Common myeloid progenitor, CD34-positive (primary cell): ENCODE measurements around the gene CGA.

Experiments
- CTCF ChIA-PET: fragments of 350-600 bp; sonication (Branson Sonifier 250); formaldehyde crosslinking; loops from one replicate; lab custom pipeline; 2021; ENCODE audit warnings: antibody characterized with exemption; lab: Charles Lee
- POLR2A ChIA-PET: fragments of 350-600 bp; sonication (Branson Sonifier 250); formaldehyde crosslinking; loops from one replicate; lab custom pipeline; 2021; ENCODE audit warnings: antibody characterized with exemption; lab: Charles Lee
- DNase-seq, 3 donors: peaks; one replicate each; pipeline versions ENCODE4 v3.0.0 to v3.0.0-alpha.2; 2013
- H3K27ac ChIP-seq, 2 experiments: 1 replicate in 1 of 2; 2 replicates in 1 of 2; pipeline ENCODE4 v1.7.0; 2013; ENCODE audit warnings: inconsistent platforms in 2 of 2, low read length in 2 of 2, mild to moderate bottlenecking in 2 of 2, low read depth in 1 of 2, moderate library complexity in 1 of 2; ENCODE audit not compliant: severe bottlenecking in 2 of 2, insufficient read depth in 1 of 2, poor library complexity in 1 of 2
- H3K27me3 ChIP-seq, 5 experiments: replicated peaks in 2 of 5; 1 replicate in 3 of 5; 2 replicates in 2 of 5; pipeline versions ENCODE4 v1.6.1 to v1.7.0; 2013; ENCODE audit warnings: low read length in 4 of 5, mild to moderate bottlenecking in 2 of 5, moderate library complexity in 2 of 5, inconsistent platforms in 1 of 5; ENCODE audit not compliant: insufficient read depth in 5 of 5, control insufficient read depth in 4 of 5
- H3K36me3 ChIP-seq, 4 experiments: 1 replicate in 2 of 4; 2 replicates in 2 of 4; pipeline versions ENCODE4 v1.6.1 to v1.7.0; 2013; ENCODE audit warnings: low read length in 3 of 4, control low read depth in 1 of 4, mild to moderate bottlenecking in 1 of 4; ENCODE audit not compliant: control insufficient read depth in 4 of 4, insufficient read depth in 4 of 4
- H3K4me1 ChIP-seq, 4 experiments: 1 replicate in 3 of 4; 2 replicates in 1 of 4; pipeline versions ENCODE4 v1.6.1 to v1.7.1; 2013; ENCODE audit warnings: low read length in 3 of 4, mild to moderate bottlenecking in 3 of 4, control low read depth in 1 of 4, inconsistent platforms in 1 of 4, moderate library complexity in 1 of 4; ENCODE audit not compliant: control insufficient read depth in 4 of 4, insufficient read depth in 4 of 4; ENCODE audit errors: control extremely low read depth in 1 of 4
- H3K4me3 ChIP-seq, 7 experiments: 1 replicate in 4 of 7; 2 replicates in 3 of 7; pipeline versions ENCODE4 v1.5.1 to v1.7.0; 2013; ENCODE audit warnings: mild to moderate bottlenecking in 7 of 7, low read length in 6 of 7, moderate library complexity in 6 of 7, inconsistent platforms in 2 of 7, low read depth in 2 of 7, control low read depth in 1 of 7; ENCODE audit not compliant: insufficient read depth in 4 of 7, control insufficient read depth in 1 of 7; ENCODE audit errors: extremely low read depth in 1 of 7
- H3K9me3 ChIP-seq, 5 experiments: 1 replicate in 4 of 5; 2 replicates in 1 of 5; pipeline versions ENCODE4 v1.6.1 to v1.7.1; 2013; ENCODE audit warnings: low read length in 4 of 5, mild to moderate bottlenecking in 2 of 5, inconsistent platforms in 1 of 5, low read depth in 1 of 5, moderate library complexity in 1 of 5; ENCODE audit not compliant: control insufficient read depth in 4 of 5, insufficient read depth in 2 of 5; ENCODE audit errors: control extremely low read depth in 1 of 5
- WGBS: methylation state at CpG from one replicate; pipeline ENCODE4 v1.1.5; 2013; ENCODE audit not compliant: insufficient coverage; 5-methylcytosine and 5-hydroxymethylcytosine counted together

The CGA gene

GRCh38 chr6:87103977-87104601, 9.2 kb upstream of the CGA start:
- no peaks in the 10 kb centered on the region for H3K36me3 ChIP-seq
- ChIA-PET POLR2A (no interaction called here), CTCF (interaction anchor here (1.0 kb wide), 1 partner anchor 12 kb away, joined by 3 read pairs; no protein-coding TSS in a partner anchor)
- WGBS: 100% methylated on average over 4 of the region's 4 CpGs
- no peaks in the 10 kb centered on the region for H3K9me3 ChIP-seq
- no peak overlapping the region for H3K4me3 ChIP-seq
- no peaks in the 10 kb centered on the region for H3K27me3 ChIP-seq
- H3K27ac ChIP-seq: no peak overlapping the region
- H3K4me1 ChIP-seq: peaks cover 0 to 4% (median 1%) of the 10 kb centered on the region in 4 experiments
- peak in 2 of 3 donors; percentile 40 to 60 for DNase-seq

- H3K27ac ChIP-seq: no peak overlapping the region
- ChIA-PET CTCF (no interaction called here), POLR2A (no interaction called here)
- no peak overlapping the region for H3K4me3 ChIP-seq
- H3K36me3 ChIP-seq: no peaks in the 10 kb centered on the region
- peaks cover 0 to 4% (median 1%) of the 10 kb centered on the region in 4 experiments for H3K4me1 ChIP-seq
- no peaks in the 10 kb centered on the region for H3K27me3 ChIP-seq
- no CpG with 5 or more reads among the region's 1 CpG for WGBS
- DNase-seq: peak in 2 of 3 donors; percentile 55 to 74
- H3K9me3 ChIP-seq: no peaks in the 10 kb centered on the region
These were observed 7.3 kb upstream of the CGA start for GRCh38 chr6:87102151-87102621.

GRCh38 chr6:87101067-87101466, 6.2 kb upstream of the CGA start:
- H3K9me3 ChIP-seq: no peaks in the 10 kb centered on the region
- H3K36me3 ChIP-seq: no peaks in the 10 kb centered on the region
- no peak overlapping the region for H3K4me3 ChIP-seq
- H3K4me1 ChIP-seq: peaks cover 0 to 4% (median 1%) of the 10 kb centered on the region in 4 experiments
- H3K27me3 ChIP-seq: no peaks in the 10 kb centered on the region
- DNase-seq: no peak
- CTCF ChIA-PET: interaction anchor here (1.4 kb wide), 1 partner anchor 16 kb away, joined by 3 read pairs; no protein-coding TSS in a partner anchor
- POLR2A ChIA-PET: no interaction called here
- WGBS: 100% methylated on average over 2 of the region's 2 CpGs
- H3K27ac ChIP-seq: no peak overlapping the region

GRCh38 chr6:87100216-87100615, 5.3 kb upstream of the CGA start:
- Histone ChIP-seq H3K27me3 (no peaks in the 10 kb centered on the region), H3K36me3 (no peaks in the 10 kb centered on the region), H3K4me3 (no peak overlapping the region), H3K9me3 (no peaks in the 10 kb centered on the region), H3K27ac (no peak overlapping the region), H3K4me1 (peaks cover 0 to 4% (median 1%) of the 10 kb centered on the region in 4 experiments)
- ChIA-PET POLR2A (no interaction called here), CTCF (interaction anchor here (1.4 to 1.5 kb wide), 3 partner anchors 15 to 39 kb away, joined by 3 to 6 read pairs (median 3); no protein-coding TSS in a partner anchor)
- WGBS: 100% methylated on average over 2 of the region's 3 CpGs
- DNase-seq: no peak

DNA sequence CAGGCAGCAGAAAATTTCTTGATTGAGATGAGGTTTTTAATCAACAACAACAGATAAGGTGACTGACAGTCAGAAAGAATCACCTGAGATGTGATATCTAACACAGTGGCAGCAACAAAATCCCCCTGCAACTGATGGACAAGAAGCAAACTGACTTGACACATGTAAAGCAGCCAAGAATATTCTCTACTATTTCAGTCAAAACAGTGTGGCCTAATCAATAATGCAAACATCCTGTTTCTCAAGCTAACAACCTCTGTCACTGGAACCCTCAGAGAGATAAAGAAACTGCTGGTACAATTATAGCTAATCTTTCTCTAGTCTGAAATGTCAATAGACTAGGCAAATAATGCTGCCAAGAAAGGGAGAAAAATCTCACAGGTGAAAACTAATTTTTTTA, 4.6 kb upstream of the CGA start:
- CTCF ChIA-PET: interaction anchor here (1.4 to 1.5 kb wide), 2 partner anchors 16 to 40 kb away, joined by 3 to 6 read pairs; no protein-coding TSS in a partner anchor
- no peak overlapping the region for H3K27ac ChIP-seq
- H3K36me3 ChIP-seq: no peaks in the 10 kb centered on the region

GRCh38 chr6:87094576-87094975, 330 bp downstream of the CGA start:
- Histone ChIP-seq H3K27me3 (no peaks in the 10 kb centered on the region), H3K4me3 (no peak overlapping the region), H3K9me3 (no peaks in the 10 kb centered on the region), H3K27ac (no peak overlapping the region), H3K4me1 (peaks cover 0 to 9% (median 3%) of the 10 kb centered on the region in 4 experiments), H3K36me3 (no peaks in the 10 kb centered on the region)
- 60% methylated on average over 1 of the region's 1 CpG for WGBS
- ChIA-PET POLR2A (no interaction called here), CTCF (interaction anchor here (0.6 to 2.3 kb wide), 3 partner anchors 12 to 43 kb away, joined by 3 to 7 read pairs (median 5); no protein-coding TSS in a partner anchor)
- DNase-seq: no peak

More for the DNA sequence above, 4.6 kb upstream of the CGA start:
- DNase-seq: no peak
- POLR2A ChIA-PET: no interaction called here
- H3K4me3 ChIP-seq: no peak overlapping the region
- no peaks in the 10 kb centered on the region for H3K9me3 ChIP-seq
- H3K4me1 ChIP-seq: peaks cover 0 to 4% (median 0%) of the 10 kb centered on the region in 4 experiments
- no peaks in the 10 kb centered on the region for H3K27me3 ChIP-seq

DNA sequence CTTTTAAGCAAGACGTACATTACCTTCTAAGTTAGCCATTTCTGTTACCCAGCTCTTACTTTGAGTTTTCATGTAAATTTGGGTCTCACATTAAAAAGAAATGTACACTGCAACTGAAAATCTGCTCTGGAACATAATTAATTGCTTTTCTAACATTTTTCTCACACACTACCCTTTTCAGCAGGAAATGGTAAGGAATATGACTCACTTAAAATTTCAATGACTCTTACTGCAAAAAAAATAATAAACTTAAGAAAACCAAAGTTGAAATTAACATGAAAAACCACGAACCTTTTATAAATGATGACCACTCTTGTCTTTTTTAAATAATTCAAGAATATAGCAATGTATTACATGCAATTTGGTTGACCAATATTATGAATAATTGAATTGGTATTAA, 1.3 kb downstream of the CGA start:
- POLR2A ChIA-PET: no interaction called here
- CTCF ChIA-PET: interaction anchor here (1.7 to 2.3 kb wide), 2 partner anchors 11 to 15 kb away, joined by 5 to 7 read pairs; no protein-coding TSS in a partner anchor
- no peak overlapping the region for H3K4me3 ChIP-seq
- no CpG with 5 or more reads among the region's 2 CpGs for WGBS
- H3K36me3 ChIP-seq: no peaks in the 10 kb centered on the region
- peak in 2 of 3 donors; percentile 49 to 65 for DNase-seq
- H3K27me3 ChIP-seq: no peaks in the 10 kb centered on the region
- peaks cover 0 to 9% (median 3%) of the 10 kb centered on the region in 4 experiments for H3K4me1 ChIP-seq
- no peak overlapping the region for H3K27ac ChIP-seq
- no peaks in the 10 kb centered on the region for H3K9me3 ChIP-seq
